Pulmonary artery endothelial cell (primary cell): ENCODE data around the gene PCNX3. TPM values are rescaled to one million over a fixed set of nuclear protein-coding genes. Genes with fewer than 3 reads are reported as not detected.

Experiments used
- DNase-seq: peaks from one replicate; pipeline ENCODE4 v3.0.0-alpha.2; 2011; ENCODE audit warnings: low read depth, low spot score
- total RNA-seq: library from RNA; depleted of rRNA; stranded (reverse); fragments of >200 nt; gene quantifications from 2 replicates; pipeline ENCODE4 v1.2.3, GENCODE V29; 2014

Gene PCNX3
- total RNA-seq, 1 donor from 2014 or later: 14.3 TPM

- no peak for DNase-seq
Measured at GRCh38 chr11:65598258-65598699, 17.3 kb upstream of the PCNX3 start.

DNA sequence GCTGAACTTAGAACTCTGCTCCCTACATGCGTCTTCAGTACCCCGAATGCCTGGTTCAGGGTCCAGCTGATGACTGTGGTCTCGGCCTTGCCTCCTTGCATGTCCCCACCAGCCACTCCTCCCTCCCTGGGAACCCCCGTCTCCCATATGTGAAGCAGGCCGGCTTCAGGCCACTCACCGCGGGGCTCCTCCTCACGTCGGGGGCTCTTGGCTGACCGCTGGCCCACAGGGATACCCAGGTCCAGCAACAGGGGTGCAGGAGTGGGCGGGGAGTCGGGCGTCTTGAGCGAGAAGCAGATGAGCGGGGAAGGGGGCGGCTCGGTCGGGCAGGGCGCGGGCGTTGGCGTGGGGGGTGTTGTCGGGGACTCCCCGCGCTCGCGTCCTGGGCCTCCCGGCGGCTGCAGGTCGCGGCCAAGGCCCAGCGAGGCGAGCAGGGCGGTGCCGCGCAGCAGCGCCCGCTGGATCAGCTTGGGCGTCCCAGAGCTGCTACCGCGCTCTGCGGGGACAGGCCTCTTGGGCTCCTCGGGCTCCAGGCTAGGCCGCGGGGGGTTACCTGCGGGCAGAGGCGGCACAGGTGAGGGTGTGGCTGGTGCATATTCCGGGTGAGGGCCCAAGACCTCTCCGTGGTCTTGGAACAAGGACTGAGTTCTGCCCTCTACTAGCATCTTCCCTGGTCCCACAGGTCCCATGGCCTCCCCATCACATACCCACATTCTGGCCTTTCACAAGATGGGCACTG, 16.2 kb upstream of the PCNX3 start:
- no peak for DNase-seq

- no peak for DNase-seq
Measured at GRCh38 chr11:65599955-65600246, 15.7 kb upstream of the PCNX3 start.

GRCh38 chr11:65604258-65604657, 11.3 kb upstream of the PCNX3 start:
- no peak for DNase-seq

- peak; percentile 80 for DNase-seq
Measured at GRCh38 chr11:65606876-65607613, 8.5 kb upstream of the PCNX3 start.

DNA sequence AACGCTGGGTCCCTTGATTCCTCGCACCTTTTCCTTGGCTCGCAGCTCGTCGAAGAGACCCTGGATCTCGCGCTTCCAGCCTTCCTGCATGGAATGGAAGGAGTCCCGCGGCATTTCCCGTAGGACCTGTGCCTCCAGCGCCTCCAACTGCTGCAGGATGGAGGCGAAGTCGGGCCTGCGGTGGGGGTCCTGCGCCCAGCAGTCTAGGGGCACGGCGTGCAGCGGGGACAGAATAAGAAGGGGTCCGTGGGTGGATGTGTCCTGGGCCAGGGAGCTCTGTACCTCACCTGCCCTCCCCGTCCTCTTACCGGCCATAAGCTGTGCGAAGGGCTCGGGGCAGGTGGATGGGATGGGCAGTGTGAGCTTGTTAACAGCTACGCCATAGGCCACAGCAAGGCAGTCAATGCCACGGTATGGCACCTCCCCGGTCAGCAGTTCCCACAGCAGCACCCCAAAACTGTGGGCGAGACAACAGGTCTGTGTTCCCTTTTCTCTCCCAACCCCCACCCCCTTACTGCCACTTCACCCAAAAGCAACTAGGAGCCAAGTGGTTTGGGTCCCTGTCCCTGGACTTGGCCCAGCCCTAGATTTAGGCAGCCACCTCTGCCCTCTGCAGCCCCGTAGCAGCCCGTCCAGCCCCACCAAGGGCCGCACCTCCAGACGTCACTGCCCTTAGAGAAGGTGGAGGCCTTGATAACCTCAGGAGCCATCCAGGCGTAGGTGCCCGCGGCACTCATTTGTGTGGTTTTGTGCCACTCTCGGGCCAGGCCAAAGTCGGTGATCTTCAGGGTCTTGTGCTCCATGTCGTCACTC, 7.8 kb upstream of the PCNX3 start:
- no peak for DNase-seq

DNA sequence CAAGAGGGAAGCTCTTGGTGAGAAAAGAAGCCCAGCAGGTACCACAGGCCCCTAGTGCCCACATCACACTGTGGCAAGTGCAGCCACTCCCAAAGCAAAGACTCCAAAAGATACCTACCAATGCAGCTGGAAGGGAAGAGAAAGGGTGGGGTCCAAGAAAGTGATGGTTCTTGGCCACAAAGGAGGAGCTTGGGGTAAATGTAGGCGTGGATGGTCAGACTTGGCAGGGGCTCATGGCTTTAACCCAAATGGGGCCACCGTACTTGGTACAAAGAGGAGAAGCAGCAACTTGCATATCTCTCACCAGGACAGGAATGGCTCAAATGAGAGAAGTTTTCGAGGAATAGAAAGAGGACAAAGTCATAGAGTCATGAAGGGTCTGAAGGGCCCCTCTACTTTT, 6.3 kb upstream of the PCNX3 start:
- no peak for DNase-seq

DNA sequence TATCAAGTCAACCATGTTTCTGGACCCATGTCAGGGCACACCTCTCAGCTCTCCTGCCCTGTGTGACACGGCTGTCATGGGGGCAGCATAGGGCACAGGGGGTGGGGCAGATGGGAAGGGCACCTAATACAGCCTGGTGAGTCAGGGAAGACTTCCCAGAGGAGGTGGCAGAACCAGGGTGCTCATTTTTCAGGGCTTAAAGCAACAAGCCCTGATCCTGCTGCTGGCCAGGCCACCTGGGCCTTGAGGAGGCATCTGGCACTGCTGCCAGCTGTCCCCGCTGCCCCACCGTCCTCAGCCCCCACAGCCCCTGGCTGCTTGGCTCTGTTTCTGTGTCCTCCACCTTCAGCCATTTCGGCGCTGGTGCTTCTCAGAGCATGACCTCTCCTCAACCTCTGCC, 5.9 kb upstream of the PCNX3 start:
- no peak for DNase-seq

DNA sequence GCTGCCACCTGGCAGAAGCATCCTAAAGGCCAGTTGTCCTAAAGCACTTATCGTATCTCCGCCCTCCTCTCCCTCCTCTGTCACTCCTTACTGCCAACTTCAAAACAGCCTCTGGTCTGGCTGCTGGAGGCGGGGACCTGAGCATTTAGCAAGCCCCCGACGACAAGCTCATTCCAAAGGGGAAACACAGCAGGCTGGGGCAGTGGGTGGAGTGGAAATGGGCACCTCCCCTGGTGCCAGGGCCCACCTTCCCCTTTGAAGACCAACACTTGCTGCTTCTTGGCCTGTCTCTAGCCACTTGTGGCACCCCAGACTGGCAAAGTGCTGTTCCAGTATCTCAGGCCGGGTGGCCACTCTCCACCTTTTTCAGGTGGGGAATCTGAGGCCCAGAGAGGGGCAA, 5.2 kb upstream of the PCNX3 start:
- no peak for DNase-seq

DNA sequence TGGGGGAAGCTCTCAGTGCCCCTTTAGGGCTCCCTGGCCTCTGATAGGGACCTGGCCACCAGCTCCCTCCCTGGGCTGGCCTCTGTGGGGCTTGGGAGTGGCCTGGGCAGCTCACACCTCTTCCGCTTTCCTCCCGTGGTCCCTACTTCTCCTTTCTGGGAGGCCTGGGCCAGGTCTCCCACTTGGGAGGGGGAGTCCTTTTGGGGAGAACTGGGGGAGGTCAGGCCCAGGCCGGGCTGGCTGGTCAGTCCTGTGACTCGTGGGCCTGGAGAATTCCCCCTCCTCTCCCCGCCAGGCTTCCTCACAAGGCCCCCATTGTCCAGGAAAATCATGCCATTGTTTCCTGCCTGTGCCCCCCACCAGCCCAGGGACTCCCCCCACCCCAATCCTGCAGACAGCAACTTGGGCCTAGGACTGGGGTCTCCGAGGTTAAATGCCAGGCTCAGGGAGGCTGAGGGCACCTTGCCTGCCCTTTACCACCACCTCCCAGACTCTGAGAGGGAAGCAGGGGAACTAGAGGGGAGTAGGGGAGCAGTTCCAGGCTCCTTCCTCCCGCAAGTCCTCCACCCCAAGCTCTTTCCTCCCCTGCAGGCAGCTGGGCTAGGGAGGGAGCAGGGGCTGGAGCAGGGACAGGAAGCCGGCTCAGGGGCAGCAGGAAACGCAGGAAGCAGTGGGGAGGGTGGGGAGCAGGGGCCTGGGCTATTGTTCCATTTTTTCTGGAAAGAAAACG, 4.4 kb upstream of the PCNX3 start:
- DNase-seq: peak; percentile 84

DNA sequence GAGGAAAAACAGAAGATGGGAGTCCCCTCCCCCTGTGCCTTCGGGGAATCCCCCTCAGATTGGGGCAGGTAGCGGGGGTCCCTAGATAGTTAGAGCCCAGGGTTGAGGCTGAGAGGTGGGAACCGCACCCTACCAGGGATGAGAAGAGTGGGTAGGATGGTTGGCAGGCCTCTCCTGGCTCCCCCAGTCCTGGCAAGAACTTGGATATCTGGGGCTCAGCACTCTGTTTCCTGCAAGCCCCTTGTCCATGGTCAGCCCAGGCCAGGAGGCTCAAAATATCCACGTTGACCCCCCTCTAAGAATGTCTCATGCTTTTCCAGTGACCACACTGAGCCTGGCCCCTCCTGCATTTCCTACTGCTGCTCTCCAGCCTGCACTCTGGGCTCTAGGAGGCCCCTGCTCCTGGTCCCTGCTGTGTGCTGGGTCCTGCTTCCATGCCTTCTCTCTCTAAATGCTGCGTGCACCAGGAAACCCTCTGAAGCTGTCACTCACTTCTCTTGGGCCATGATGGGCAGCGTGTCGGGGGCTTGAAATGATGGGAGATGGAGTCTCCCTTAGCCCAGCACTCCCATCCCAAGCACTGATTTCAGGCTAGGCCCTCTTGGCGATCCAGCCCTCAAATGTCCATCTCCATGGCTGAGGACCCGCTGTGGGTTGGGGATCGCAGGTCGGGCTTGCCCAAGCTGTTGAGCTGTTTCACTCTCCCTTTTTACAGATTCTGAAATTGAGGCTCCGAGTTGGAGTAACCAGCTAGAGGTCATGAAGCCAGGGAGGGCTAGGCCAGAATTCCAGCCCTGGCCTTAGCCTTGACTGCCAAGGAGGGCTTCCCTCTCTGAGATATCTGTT, 3.6 kb upstream of the PCNX3 start:
- DNase-seq: peak; percentile 59

- DNase-seq: no peak
Measured at GRCh38 chr11:65612691-65613090, 2.9 kb upstream of the PCNX3 start.

- no peak for DNase-seq
Measured at GRCh38 chr11:65613091-65613928, 2.3 kb upstream of the PCNX3 start.

- DNase-seq: no peak
Measured at GRCh38 chr11:65615950-65616574, 486 bp downstream of the PCNX3 start.

GRCh38 chr11:65616575-65617001, 1.0 kb downstream of the PCNX3 start:
- DNase-seq: no peak

DNA sequence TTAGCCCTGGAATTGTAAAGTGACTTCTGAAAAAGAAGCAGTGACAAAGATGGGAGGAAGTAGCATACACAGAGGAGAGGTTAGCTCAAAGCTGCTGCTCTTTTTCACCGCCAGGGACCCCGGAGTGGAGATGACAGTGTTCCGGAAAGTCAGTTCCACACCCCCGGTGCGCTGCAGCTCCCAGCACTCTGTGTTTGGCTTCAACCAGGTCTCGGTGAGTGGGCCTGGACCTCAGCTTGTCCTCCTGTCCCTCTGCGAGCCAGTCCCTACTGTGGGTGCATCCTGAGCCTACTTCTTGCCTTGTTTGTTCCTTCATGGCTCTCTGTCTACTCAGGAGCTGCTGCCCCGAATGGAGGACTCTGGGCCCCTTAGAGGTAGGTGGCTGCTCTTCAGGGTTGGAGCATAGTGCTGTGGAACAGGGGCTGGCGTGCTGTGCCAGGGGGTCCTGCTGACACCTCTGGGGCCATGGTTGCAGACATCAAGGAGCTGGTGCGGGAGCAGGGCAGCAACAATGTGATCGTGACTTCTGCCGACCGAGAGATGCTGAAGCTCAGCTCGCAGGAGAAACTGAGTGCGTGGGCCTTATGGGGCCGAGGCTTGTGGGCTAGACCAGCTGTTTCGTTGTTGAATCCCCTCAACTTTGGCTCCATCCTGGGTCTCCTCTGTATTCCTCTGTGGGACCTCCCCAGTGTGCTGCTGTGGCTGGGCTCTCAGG, 1.7 kb downstream of the PCNX3 start:
- DNase-seq: no peak

DNA sequence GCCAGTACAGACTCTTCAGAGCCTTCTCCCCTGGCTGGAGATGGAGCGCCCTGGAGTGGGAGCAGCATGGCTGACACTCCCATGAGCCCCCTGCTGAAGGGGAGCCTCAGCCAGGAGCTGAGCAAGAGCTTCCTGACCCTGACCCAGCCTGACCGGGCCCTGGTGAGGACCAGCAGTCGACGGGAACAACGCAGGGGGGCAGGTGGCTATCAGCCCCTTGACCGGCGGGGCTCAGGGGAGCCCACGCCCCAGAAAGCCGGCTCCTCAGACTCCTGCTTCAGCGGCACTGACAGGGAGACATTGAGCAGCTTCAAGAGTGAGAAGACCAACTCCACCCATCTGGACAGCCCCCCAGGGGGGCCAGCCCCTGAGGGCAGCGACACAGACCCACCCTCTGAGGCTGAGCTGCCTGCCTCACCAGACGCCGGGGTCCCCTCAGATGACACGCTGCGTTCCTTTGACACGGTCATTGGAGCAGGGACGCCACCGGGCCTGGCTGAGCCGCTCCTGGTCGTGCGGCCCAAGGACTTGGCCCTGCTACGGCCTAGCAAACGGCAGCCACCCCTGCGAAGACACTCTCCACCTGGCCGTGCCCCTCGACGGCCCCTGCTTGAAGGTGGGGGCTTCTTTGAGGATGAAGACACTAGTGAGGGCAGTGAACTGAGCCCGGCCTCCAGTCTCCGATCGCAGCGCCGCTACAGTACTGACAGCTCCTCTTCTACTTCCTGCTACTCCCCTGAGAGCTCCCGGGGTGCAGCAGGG, 2.6 kb downstream of the PCNX3 start:
- DNase-seq: no peak

DNA sequence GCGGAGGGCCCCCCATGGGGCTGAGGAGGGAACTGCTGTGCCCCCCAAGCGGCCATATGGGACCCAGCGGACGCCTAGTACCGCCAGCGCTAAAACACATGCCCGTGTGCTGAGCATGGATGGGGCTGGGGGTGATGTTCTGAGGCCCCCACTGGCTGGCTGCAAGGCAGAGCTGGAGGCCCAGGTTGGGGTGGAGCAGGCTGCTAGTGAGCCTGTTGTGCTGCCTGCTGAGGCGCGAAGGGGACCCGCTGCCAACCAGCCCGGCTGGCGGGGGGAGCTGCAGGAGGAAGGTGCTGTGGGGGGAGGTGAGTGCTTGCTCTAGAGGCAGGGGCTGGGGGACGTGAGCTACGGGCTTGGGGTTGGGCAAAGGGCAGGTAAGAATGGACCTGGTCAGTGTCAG, 3.2 kb downstream of the PCNX3 start:
- DNase-seq: no peak
